ENCODE results near the gene STPG1. TPM values are rescaled to one million over a fixed set of nuclear protein-coding genes. Genes with fewer than 3 reads are reported as not detected.

Gene STPG1
- total RNA-seq, 3 donors from 2014 or later: 15.9 to 25.4 (median 17.9) TPM

DNA sequence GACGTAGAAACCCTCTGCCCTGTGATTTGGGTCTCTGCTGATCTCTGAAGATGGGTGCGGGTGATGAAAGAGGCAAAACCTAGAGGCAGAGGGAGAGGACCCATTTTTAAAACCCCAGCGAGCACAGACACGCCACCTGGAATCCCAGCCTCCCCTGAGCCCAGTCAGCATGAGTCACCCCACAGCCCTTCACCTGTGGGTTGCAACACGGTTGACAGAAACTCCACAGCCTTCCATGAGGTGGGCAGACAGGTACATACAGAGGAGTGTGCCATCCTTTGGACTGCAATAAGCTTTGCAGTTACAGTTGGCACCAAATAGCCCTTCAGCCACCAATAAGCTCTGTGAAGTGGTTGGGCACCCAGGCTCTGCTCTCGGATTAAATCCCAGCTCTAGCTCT is 96.5 kb downstream of the STPG1 start:
- Histone ChIP-seq H3K9me3 (no peaks in the 10 kb centered on the region), H3K4me3 (no peak overlapping the region), H3K36me3 (ENCODE audit: low read depth) (no peaks in the 10 kb centered on the region), H3K4me1 (ENCODE audit: low read depth) (peaks cover 10% of the 10 kb centered on the region)
- intact Hi-C loops (cut with DNase I, micrococcal nuclease): no loop called here
- no peak for ATAC-seq
- TF ChIP-seq, protein P1, sequence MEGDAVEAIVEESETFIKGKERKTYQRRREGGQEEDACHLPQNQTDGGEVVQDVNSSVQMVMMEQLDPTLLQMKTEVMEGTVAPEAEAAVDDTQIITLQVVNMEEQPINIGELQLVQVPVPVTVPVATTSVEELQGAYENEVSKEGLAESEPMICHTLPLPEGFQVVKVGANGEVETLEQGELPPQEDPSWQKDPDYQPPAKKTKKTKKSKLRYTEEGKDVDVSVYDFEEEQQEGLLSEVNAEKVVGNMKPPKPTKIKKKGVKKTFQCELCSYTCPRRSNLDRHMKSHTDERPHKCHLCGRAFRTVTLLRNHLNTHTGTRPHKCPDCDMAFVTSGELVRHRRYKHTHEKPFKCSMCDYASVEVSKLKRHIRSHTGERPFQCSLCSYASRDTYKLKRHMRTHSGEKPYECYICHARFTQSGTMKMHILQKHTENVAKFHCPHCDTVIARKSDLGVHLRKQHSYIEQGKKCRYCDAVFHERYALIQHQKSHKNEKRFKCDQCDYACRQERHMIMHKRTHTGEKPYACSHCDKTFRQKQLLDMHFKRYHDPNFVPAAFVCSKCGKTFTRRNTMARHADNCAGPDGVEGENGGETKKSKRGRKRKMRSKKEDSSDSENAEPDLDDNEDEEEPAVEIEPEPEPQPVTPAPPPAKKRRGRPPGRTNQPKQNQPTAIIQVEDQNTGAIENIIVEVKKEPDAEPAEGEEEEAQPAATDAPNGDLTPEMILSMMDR (IDR thresholded peaks at IDR 0.05): no peak
- DNase-seq: no peak

DNA sequence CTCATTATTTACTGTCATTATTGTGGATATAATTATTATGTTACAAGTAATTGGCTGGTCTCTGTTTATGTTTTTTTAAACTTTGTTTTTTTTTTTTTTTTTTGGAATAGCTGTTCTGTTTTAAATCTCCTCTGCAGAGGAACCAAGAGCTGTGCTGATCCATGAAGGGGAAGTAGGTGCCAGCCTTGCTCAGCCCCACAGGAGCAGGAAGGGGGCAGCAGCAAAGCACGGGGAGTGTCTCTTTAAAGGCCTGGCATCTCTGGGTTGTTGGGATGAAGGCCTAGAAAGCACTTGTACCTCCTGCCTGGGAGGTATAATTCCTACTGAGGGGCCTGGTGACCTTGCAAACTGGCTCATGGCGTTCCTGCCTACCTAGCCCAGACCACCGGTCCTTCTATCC is 96.9 kb downstream of the STPG1 start:
- ATAC-seq: no peak
- intact Hi-C loops (cut with DNase I, micrococcal nuclease): no loop called here

DNA sequence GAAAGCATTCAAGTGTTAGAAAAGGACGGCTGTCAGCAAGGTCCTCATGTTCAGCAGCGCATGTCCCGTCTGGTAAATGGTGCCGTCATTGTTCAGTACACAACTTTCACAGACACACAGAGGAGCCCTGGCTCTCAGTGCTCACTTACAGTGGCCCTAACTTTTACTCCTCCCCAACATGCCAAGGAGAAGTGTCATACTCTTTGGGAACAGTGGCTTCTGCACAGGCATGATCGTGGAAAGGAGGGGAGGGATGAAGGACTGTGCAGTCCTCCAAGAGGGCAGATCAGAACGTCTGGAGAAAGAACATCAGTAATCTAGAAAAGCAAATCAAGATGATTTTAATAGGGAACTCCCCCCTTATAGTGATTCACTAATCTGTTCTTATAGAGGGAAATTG is 98.2 kb downstream of the STPG1 start:
- Histone ChIP-seq H3K36me3 (ENCODE audit: low read depth) (no peaks in the 10 kb centered on the region), H3K4me1 (ENCODE audit: low read depth) (peaks cover 10% of the 10 kb centered on the region), H3K4me3 (no peak overlapping the region), H3K9me3 (no peaks in the 10 kb centered on the region)
- intact Hi-C loops (cut with DNase I, micrococcal nuclease): no loop called here
- DNase-seq: no peak
- TF ChIP-seq, protein P1 (IDR thresholded peaks at IDR 0.05): no peak
- no peak for ATAC-seq

More for the DNA sequence above, 96.9 kb downstream of the STPG1 start:
- H3K4me3 ChIP-seq: no peak overlapping the region
- H3K36me3 ChIP-seq (ENCODE audit: low read depth): no peaks in the 10 kb centered on the region
- H3K4me1 ChIP-seq (ENCODE audit: low read depth): peaks cover 10% of the 10 kb centered on the region
- TF ChIP-seq, protein P1 (IDR thresholded peaks at IDR 0.05): no peak
- DNase-seq: no peak
- H3K9me3 ChIP-seq: no peaks in the 10 kb centered on the region

DNA sequence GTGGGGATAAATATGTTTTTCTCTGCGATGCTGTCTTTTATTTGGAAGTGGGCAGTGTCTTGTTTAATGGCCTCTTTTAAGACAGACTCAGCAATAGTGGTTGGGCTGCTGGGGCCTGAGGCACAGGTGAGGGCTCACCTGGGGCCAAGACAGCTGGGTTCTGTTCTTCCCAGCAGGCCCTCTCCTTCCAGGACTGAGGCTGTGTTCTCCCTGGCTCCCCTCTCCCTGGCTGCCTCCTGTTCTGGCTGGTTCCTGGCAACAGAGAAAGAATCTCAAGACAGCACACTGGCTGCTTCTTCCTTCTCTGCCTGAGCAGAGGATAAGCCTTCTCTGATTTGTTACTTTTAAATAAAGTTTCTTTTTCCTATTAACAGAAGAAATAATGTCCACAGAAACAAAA is 101.8 kb downstream of the STPG1 start:
- no peak overlapping the region for H3K4me3 ChIP-seq
- H3K4me1 ChIP-seq (ENCODE audit: low read depth): no peaks in the 10 kb centered on the region
- TF ChIP-seq, protein P1 (IDR thresholded peaks at IDR 0.05): no peak
- no peak for ATAC-seq
- H3K9me3 ChIP-seq: no peaks in the 10 kb centered on the region
- no peaks in the 10 kb centered on the region for H3K36me3 ChIP-seq (ENCODE audit: low read depth)
- no peak for DNase-seq
- intact Hi-C loops (cut with DNase I, micrococcal nuclease): no loop called here

DNA sequence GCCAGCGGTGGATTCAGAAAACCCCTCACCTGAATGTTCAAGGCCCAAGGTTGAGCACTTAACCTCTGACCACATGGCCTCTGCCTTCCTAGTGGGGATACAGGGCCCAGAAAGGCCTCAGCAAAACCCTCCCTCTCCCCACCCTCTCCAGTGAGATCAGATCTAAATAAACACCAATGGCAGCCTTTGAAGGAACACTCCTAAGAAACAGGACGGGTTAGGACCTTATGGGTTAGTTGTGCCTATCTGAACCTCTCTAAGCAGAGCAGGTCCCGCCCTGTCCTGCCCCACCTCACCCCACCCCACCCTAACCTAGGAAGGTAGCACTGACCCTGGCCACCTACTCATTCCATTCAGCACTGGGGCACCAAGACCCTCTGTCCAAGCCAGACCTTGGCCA is 102.3 kb downstream of the STPG1 start:
- DNase-seq (no peak), ATAC-seq (peak; percentile 23)
- no peaks in the 10 kb centered on the region for H3K36me3 ChIP-seq (ENCODE audit: low read depth)
- intact Hi-C loops (cut with DNase I, micrococcal nuclease): no loop called here
- TF ChIP-seq, protein P1 (IDR thresholded peaks at IDR 0.05): no peak
- H3K4me3 ChIP-seq: no peak overlapping the region
- H3K4me1 ChIP-seq (ENCODE audit: low read depth): no peaks in the 10 kb centered on the region
- H3K9me3 ChIP-seq: no peaks in the 10 kb centered on the region

All from mucosa of descending colon (tissue), 3 donors.